ENCODE data around the gene TMBIM6. TPM values are rescaled to one million over a fixed set of nuclear protein-coding genes. Genes with fewer than 3 reads are reported as not detected.

Gene TMBIM6
- total and polyA plus RNA-seq, 5 experiments from 2014 or later: 380 to 1,126 (median 817) TPM

Other genes starting within 250 kb of the TMBIM6 start
- gene KCNH3, start 202.5 kb upstream of the TMBIM6 start, total RNA-seq: 1 to 10 TPM; 7.1 to 8.5 TPM
- gene KCNH3, start 202.5 kb upstream of the TMBIM6 start, polyA plus RNA-seq: 1 to 10 TPM; 2.4 to 5.7 (median 3.4) TPM
- gene MCRS1, start 173.4 kb upstream of the TMBIM6 start, total RNA-seq: 10 to 100 TPM; 94.4 to 99.7 TPM
- gene MCRS1, start 173.4 kb upstream of the TMBIM6 start, polyA plus RNA-seq: 10 to 100 TPM; 52.2 to 58.0 (median 56.0) TPM
- under 1 TPM; 0.31 to 0.33 TPM for gene FAM186B, start 135.9 kb upstream of the TMBIM6 start, total RNA-seq
- gene FAM186B, start 135.9 kb upstream of the TMBIM6 start, polyA plus RNA-seq: under 1 TPM in 1 of 3 donors, not detected in 2; 0.14 TPM
- gene PRPF40B, start 118.0 kb upstream of the TMBIM6 start, total RNA-seq: 10 to 100 TPM; 13.6 to 16.7 TPM
- gene PRPF40B, start 118.0 kb upstream of the TMBIM6 start, polyA plus RNA-seq: 1 to 10 TPM; 1.5 to 4.0 (median 2.3) TPM
- gene FMNL3, start 34.2 kb upstream of the TMBIM6 start, total RNA-seq: 10 to 100 TPM; 34.4 to 36.5 TPM
- 10 to 100 TPM in 1 of 3 donors, 1 to 10 TPM in 2; 7.6 to 12.1 (median 8.4) TPM for gene FMNL3, start 34.2 kb upstream of the TMBIM6 start, polyA plus RNA-seq
- 10 to 100 TPM; 13.0 to 14.2 TPM for gene NCKAP5L, start 86.9 kb downstream of the TMBIM6 start, total RNA-seq
- gene NCKAP5L, start 86.9 kb downstream of the TMBIM6 start, polyA plus RNA-seq: 1 to 10 TPM; 1.9 to 5.1 (median 2.4) TPM
- 10 to 100 TPM; 15.7 to 15.9 TPM for gene BCDIN3D, start 101.5 kb downstream of the TMBIM6 start, total RNA-seq
- gene BCDIN3D, start 101.5 kb downstream of the TMBIM6 start, polyA plus RNA-seq: 1 to 10 TPM; 5.9 to 7.1 (median 6.8) TPM
- gene FAIM2, start 162.3 kb downstream of the TMBIM6 start, total RNA-seq: not detected
- under 1 TPM in 1 of 3 donors, not detected in 2; 0.39 TPM for gene FAIM2, start 162.3 kb downstream of the TMBIM6 start, polyA plus RNA-seq
- gene AQP2, start 209.2 kb downstream of the TMBIM6 start, total RNA-seq: not detected
- gene AQP2, start 209.2 kb downstream of the TMBIM6 start, polyA plus RNA-seq: not detected
- not detected for gene AQP5, start 220.3 kb downstream of the TMBIM6 start, total RNA-seq
- not detected for gene AQP5, start 220.3 kb downstream of the TMBIM6 start, polyA plus RNA-seq
- gene AQP6, start 231.4 kb downstream of the TMBIM6 start, total RNA-seq: not detected
- gene AQP6, start 231.4 kb downstream of the TMBIM6 start, polyA plus RNA-seq: not detected